IPS-NIHi11 (cell line): ENCODE results near the gene BAIAP2.
A peak's percentile ranks its signal among the peaks of the same experiment; 100 is the strongest.
"Not testable (repeated sequence)": the region's sequence is repeated elsewhere in the genome, so short reads cannot be mapped to it uniquely, and the experiment has no call there.

Experiments
- DNase-seq: peaks from one replicate; pipeline ENCODE4 v3.0.0; 2012; ENCODE audit warnings: mixed read lengths, low spot score

The BAIAP2 gene

GRCh38 chr17:81022344-81022676, 12.6 kb upstream of the BAIAP2 start:
- DNase-seq, result no peak

GRCh38 chr17:81025065-81025740, 9.7 kb upstream of the BAIAP2 start:
- DNase-seq, result no peak

GRCh38 chr17:81025741-81026129, 9.2 kb upstream of the BAIAP2 start:
- no peak for DNase-seq

- no peak for DNase-seq
These were observed 8.5 kb upstream of the BAIAP2 start for GRCh38 chr17:81026266-81027036.

- no peak for DNase-seq
These were observed 7.9 kb upstream of the BAIAP2 start for GRCh38 chr17:81027038-81027437.

GRCh38 chr17:81027591-81028505, 7.1 kb upstream of the BAIAP2 start:
- DNase-seq, result no peak

GRCh38 chr17:81028506-81028858, 6.5 kb upstream of the BAIAP2 start:
- DNase-seq, result no peak

GRCh38 chr17:81029859-81030258, 5.1 kb upstream of the BAIAP2 start:
- no peak for DNase-seq

GRCh38 chr17:81030312-81030711, 4.6 kb upstream of the BAIAP2 start:
- not testable (repeated sequence) for DNase-seq

- no peak for DNase-seq
These were observed 4.0 kb upstream of the BAIAP2 start for GRCh38 chr17:81030741-81031565.

- DNase-seq, result no peak
These were observed 3.1 kb upstream of the BAIAP2 start for GRCh38 chr17:81031566-81032550.

- no peak for DNase-seq
These were observed 2.1 kb upstream of the BAIAP2 start for GRCh38 chr17:81032641-81033480.

GRCh38 chr17:81033535-81034167, 1.3 kb upstream of the BAIAP2 start:
- DNase-seq, result no peak

GRCh38 chr17:81034168-81034777, 678 bp upstream of the BAIAP2 start:
- no peak for DNase-seq

GRCh38 chr17:81035521-81036196, 708 bp downstream of the BAIAP2 start:
- DNase-seq, result peak; percentile 64

GRCh38 chr17:81036197-81036941, 1.4 kb downstream of the BAIAP2 start:
- no peak for DNase-seq

GRCh38 chr17:81037026-81037797, 2.3 kb downstream of the BAIAP2 start:
- no peak for DNase-seq
